ENCODE results near the gene RAB11FIP4.

DNA sequence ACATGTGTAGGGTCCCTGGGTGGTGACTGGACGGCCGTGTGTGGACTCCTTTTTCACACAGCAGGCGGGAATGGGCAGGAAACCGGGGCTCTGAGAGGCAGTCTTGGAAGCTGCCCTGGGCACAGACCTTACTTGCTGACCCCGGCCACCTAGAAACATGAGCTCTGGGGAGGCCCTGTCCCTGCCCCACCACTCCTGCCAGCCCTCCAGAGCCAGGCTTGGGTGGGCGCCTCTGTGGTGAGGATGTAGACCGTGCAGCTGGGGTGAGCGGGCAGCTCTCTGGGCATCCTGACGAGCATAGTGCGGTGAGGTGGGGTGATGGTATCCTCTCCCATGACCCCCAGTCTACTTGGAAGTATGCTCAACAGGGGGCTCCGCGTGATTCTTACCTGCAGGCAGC, 121.3 kb downstream of the RAB11FIP4 start:
- TF ChIP-seq, protein P1, sequence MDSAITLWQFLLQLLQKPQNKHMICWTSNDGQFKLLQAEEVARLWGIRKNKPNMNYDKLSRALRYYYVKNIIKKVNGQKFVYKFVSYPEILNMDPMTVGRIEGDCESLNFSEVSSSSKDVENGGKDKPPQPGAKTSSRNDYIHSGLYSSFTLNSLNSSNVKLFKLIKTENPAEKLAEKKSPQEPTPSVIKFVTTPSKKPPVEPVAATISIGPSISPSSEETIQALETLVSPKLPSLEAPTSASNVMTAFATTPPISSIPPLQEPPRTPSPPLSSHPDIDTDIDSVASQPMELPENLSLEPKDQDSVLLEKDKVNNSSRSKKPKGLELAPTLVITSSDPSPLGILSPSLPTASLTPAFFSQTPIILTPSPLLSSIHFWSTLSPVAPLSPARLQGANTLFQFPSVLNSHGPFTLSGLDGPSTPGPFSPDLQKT (IDR thresholded peaks at IDR 0.05; ENCODE audit: borderline replicate concordance, low read depth, low read length): no peak
- TF ChIP-seq ZNF302 (tag by site-specific recombination; IDR thresholded peaks at IDR 0.05; ENCODE audit: low read depth) (no peak), ZNF398 (tag by site-specific recombination; IDR thresholded peaks at IDR 0.05) (no peak), ZNF404 (tag by site-specific recombination; IDR thresholded peaks at IDR 0.05) (no peak)
- TF ChIP-seq, protein P2, sequence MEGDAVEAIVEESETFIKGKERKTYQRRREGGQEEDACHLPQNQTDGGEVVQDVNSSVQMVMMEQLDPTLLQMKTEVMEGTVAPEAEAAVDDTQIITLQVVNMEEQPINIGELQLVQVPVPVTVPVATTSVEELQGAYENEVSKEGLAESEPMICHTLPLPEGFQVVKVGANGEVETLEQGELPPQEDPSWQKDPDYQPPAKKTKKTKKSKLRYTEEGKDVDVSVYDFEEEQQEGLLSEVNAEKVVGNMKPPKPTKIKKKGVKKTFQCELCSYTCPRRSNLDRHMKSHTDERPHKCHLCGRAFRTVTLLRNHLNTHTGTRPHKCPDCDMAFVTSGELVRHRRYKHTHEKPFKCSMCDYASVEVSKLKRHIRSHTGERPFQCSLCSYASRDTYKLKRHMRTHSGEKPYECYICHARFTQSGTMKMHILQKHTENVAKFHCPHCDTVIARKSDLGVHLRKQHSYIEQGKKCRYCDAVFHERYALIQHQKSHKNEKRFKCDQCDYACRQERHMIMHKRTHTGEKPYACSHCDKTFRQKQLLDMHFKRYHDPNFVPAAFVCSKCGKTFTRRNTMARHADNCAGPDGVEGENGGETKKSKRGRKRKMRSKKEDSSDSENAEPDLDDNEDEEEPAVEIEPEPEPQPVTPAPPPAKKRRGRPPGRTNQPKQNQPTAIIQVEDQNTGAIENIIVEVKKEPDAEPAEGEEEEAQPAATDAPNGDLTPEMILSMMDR (tag by site-specific recombination; IDR thresholded peaks at IDR 0.05): no peak
- TF ChIP-seq, protein P3, sequence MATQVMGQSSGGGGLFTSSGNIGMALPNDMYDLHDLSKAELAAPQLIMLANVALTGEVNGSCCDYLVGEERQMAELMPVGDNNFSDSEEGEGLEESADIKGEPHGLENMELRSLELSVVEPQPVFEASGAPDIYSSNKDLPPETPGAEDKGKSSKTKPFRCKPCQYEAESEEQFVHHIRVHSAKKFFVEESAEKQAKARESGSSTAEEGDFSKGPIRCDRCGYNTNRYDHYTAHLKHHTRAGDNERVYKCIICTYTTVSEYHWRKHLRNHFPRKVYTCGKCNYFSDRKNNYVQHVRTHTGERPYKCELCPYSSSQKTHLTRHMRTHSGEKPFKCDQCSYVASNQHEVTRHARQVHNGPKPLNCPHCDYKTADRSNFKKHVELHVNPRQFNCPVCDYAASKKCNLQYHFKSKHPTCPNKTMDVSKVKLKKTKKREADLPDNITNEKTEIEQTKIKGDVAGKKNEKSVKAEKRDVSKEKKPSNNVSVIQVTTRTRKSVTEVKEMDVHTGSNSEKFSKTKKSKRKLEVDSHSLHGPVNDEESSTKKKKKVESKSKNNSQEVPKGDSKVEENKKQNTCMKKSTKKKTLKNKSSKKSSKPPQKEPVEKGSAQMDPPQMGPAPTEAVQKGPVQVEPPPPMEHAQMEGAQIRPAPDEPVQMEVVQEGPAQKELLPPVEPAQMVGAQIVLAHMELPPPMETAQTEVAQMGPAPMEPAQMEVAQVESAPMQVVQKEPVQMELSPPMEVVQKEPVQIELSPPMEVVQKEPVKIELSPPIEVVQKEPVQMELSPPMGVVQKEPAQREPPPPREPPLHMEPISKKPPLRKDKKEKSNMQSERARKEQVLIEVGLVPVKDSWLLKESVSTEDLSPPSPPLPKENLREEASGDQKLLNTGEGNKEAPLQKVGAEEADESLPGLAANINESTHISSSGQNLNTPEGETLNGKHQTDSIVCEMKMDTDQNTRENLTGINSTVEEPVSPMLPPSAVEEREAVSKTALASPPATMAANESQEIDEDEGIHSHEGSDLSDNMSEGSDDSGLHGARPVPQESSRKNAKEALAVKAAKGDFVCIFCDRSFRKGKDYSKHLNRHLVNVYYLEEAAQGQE (tag by site-specific recombination; IDR thresholded peaks at IDR 0.05): no peak

Data from HEK293 (cell line).